A549 (cell line): ENCODE measurements around the gene SRPX2. TPM values are rescaled to one million over a fixed set of nuclear protein-coding genes. Genes with fewer than 3 reads are reported as not detected.

Source experiments
- ATAC-seq, 2 experiments: fragments of 200-7000 bp in 1 of 2; fragments of >200 bp in 1 of 2; cut with Nextera tagmentation in 1 of 2; cut with Tn5 transposase in 1 of 2; 3 replicates each; pipeline versions ENCODE4 v1.8.0 to v1.9.1; 2018 to 2020; ENCODE audit warnings: mild to moderate bottlenecking in 1 of 2, moderate library complexity in 1 of 2
- CTCF ChIA-PET: fragments of 300-600 bp; sonication (Branson Sonifier 250); formaldehyde crosslinking; extraction: SDS; loops from one replicate; lab custom pipeline; 2021; ENCODE audit warnings: antibody characterized with exemption, inconsistent platforms; lab: Yijun Ruan, JAX
- POLR2A ChIA-PET: fragments of 350-600 bp; formaldehyde crosslinking; extraction: SDS; loops from one replicate; lab custom pipeline; 2021; ENCODE audit warnings: antibody characterized with exemption, inconsistent platforms; lab: Yijun Ruan, JAX
- DNase-seq, 2 experiments: peaks; one replicate each; pipeline versions ENCODE4 v3.0.0 to v3.0.0-alpha.2; 2011 to 2016; ENCODE audit warnings: low read depth in 1 of 2, low spot score in 1 of 2
- FAIRE-seq: peaks from 2 replicates; lab custom pipeline; 2011; peaks lifted over from hg19 to GRCh38; lab: Jason Lieb, UNC
- H3K27ac ChIP-seq, 2 experiments: fragments of >200 bp; sonication (Bioruptor Twin); formaldehyde crosslinking; 3 replicates each; pipeline ENCODE4 v1.5.1; 2016 to 2017
- H3K4me1 ChIP-seq: fragments of >200 bp; sonication (Bioruptor Twin); formaldehyde crosslinking; 3 replicates; pipeline ENCODE4 v1.6.1; 2016
- H3K4me2 ChIP-seq: fragments of >200 bp; sonication (Bioruptor Twin); formaldehyde crosslinking; 3 replicates; pipeline ENCODE4 v1.6.1; 2016
- H3K4me3 ChIP-seq: fragments of >200 bp; sonication (Bioruptor Twin); formaldehyde crosslinking; 3 replicates; pipeline ENCODE4 v1.5.1; 2016
- H3K9me3 ChIP-seq: fragments of >200 bp; sonication (Bioruptor Twin); formaldehyde crosslinking; 3 replicates; pipeline ENCODE4 v1.6.1; 2016
- CEBPB ChIP-seq, 2 experiments: fragments of >200 bp in 1 of 2; sonication (Bioruptor Twin) in 1 of 2; formaldehyde crosslinking in 1 of 2; IDR thresholded peaks; 2 replicates each; pipeline ENCODE4 v1.6.1; 2012 to 2016
- CHD2 ChIP-seq: fragments of 150-350 bp; IDR thresholded peaks from 2 replicates; pipeline ENCODE4 v1.6.1; 2014; ENCODE audit warnings: low read length; ENCODE audit not compliant: partially characterized antibody
- CHD4 ChIP-seq: fragments of 200-600 bp; sonication (generic); IDR thresholded peaks from 2 replicates; pipeline ENCODE4 v1.6.1; 2016; ENCODE audit warnings: antibody characterized with exemption, mild to moderate bottlenecking, borderline replicate concordance
- EHMT2 ChIP-seq: fragments of 200-600 bp; sonication (generic); IDR thresholded peaks from 2 replicates; pipeline ENCODE4 v1.6.1; 2016; ENCODE audit warnings: antibody characterized with exemption, low read depth, mild to moderate bottlenecking, moderate library complexity
- ESRRA ChIP-seq: fragments of 150-350 bp; IDR thresholded peaks from 2 replicates; pipeline ENCODE4 v1.6.1; 2014; ENCODE audit warnings: mild to moderate bottlenecking, low read length, borderline replicate concordance
- FOSB ChIP-seq: fragments of 250-450 bp; sonication (Bioruptor Pico); IDR thresholded peaks from 2 replicates; pipeline ENCODE4 v1.5.0; 2020; ENCODE audit warnings: mild to moderate bottlenecking, moderate library complexity
- FOSL2 ChIP-seq, 2 experiments: fragments of 450-650 bp in 1 of 2; fragments of >200 bp in 1 of 2; sonication (Bioruptor Twin) in 1 of 2; formaldehyde crosslinking; IDR thresholded peaks; 2 replicates each; pipeline versions ENCODE4 v1.5.0 to v1.6.1; 2016 to 2020; ENCODE audit warnings: mild to moderate bottlenecking in 1 of 2, moderate library complexity in 1 of 2
- HEYL ChIP-seq: fragments of 250-450 bp; sonication (Bioruptor Pico); IDR thresholded peaks from 2 replicates; pipeline ENCODE4 v1.8.0; 2021; ENCODE audit warnings: mild to moderate bottlenecking, moderate library complexity
- HMGXB4 ChIP-seq: fragments of 250-450 bp; sonication (Bioruptor Pico); IDR thresholded peaks from 2 replicates; pipeline ENCODE4 v1.5.0; 2021; ENCODE audit warnings: mild to moderate bottlenecking, moderate library complexity, borderline replicate concordance
- HOXB13 ChIP-seq: fragments of 250-450 bp; sonication (Bioruptor Pico); IDR thresholded peaks from 2 replicates; pipeline ENCODE4 v1.5.0; 2020; ENCODE audit warnings: low read depth, mild to moderate bottlenecking, moderate library complexity
- JUN ChIP-seq, 2 experiments: fragments of >200 bp; sonication (Bioruptor Twin); formaldehyde crosslinking; IDR thresholded peaks; 2 replicates in 1 of 2; 3 replicates in 1 of 2; pipeline ENCODE4 v1.6.1; 2016 to 2017
- JUNB ChIP-seq: fragments of >200 bp; sonication (Bioruptor Twin); formaldehyde crosslinking; IDR thresholded peaks from 2 replicates; pipeline ENCODE4 v1.6.1; 2016
- KDM5A ChIP-seq: fragments of 200-600 bp; sonication (generic); IDR thresholded peaks from 2 replicates; pipeline ENCODE4 v1.6.1; 2016; ENCODE audit warnings: antibody characterized with exemption, mild to moderate bottlenecking
- MAFK ChIP-seq: fragments of 450-650 bp; IDR thresholded peaks from 2 replicates; pipeline ENCODE4 v1.6.1; 2014; ENCODE audit not compliant: partially characterized antibody
- MAX ChIP-seq: IDR thresholded peaks from 2 replicates; pipeline ENCODE4 v1.6.1; 2012
- NFE2L2 ChIP-seq: fragments of 150-350 bp; conservative IDR thresholded peaks from 2 replicates; pipeline ENCODE4 v1.6.1; 2014; ENCODE audit warnings: low read length
- NPAS2 ChIP-seq: fragments of 250-450 bp; sonication (Bioruptor Pico); IDR thresholded peaks from 2 replicates; pipeline ENCODE4 v1.8.0; 2022; ENCODE audit warnings: mild to moderate bottlenecking, moderate library complexity, borderline replicate concordance
- NR3C1 ChIP-seq: fragments of >200 bp; sonication (Bioruptor Twin); formaldehyde crosslinking; IDR thresholded peaks from 3 replicates; pipeline ENCODE4 v1.6.1; 2017
- PHF8 ChIP-seq: fragments of 200-600 bp; sonication (generic); IDR thresholded peaks from 2 replicates; pipeline ENCODE4 v1.6.1; 2016; ENCODE audit warnings: low read depth, mild to moderate bottlenecking, antibody characterized with exemption, moderate library complexity, borderline replicate concordance
- POLR2AphosphoS2 ChIP-seq: conservative IDR thresholded peaks from 2 replicates; pipeline ENCODE4 v1.6.1; 2012; ENCODE audit warnings: low read length, improper control_type of control experiment, inconsistent platforms
- RCOR1 ChIP-seq: fragments of 150-350 bp; IDR thresholded peaks from 2 replicates; pipeline ENCODE4 v1.6.1; 2014; ENCODE audit warnings: antibody characterized with exemption, low read length, low read depth
- RFX5 ChIP-seq: fragments of 450-650 bp; IDR thresholded peaks from 2 replicates; pipeline ENCODE4 v1.7.1; 2014; ENCODE audit warnings: antibody characterized with exemption, mild to moderate bottlenecking, moderate library complexity
- SMC3 ChIP-seq: fragments of >200 bp; sonication (Bioruptor Twin); formaldehyde crosslinking; IDR thresholded peaks from 3 replicates; pipeline ENCODE4 v1.6.1; 2018; ENCODE audit warnings: inconsistent platforms
- TP53 ChIP-seq: fragments of 250-450 bp; sonication (Bioruptor Pico); IDR thresholded peaks from 2 replicates; pipeline ENCODE4 v1.5.0; 2021; ENCODE audit warnings: mild to moderate bottlenecking, moderate library complexity
- USF2 ChIP-seq: fragments of 450-650 bp; IDR thresholded peaks from 2 replicates; pipeline ENCODE4 v1.6.1; 2014; ENCODE audit warnings: antibody characterized with exemption
- ZC3H11A ChIP-seq: fragments of 450-650 bp; IDR thresholded peaks from 2 replicates; pipeline ENCODE4 v1.6.1; 2014; ENCODE audit warnings: antibody characterized with exemption, mild to moderate bottlenecking
- WGBS: methylation state at CpG from one replicate; pipeline ENCODE4 v1.1.6; 2017; ENCODE audit errors: missing lambda C conversion rate; 5-methylcytosine and 5-hydroxymethylcytosine counted together
- polyA minus RNA-seq: library from RNA; depleted of rRNA, polyadenylated mRNA; stranded (reverse); fragments of >200 nt; gene quantifications from 2 replicates; pipeline ENCODE4 v1.2.3, GENCODE V29; 2011; rRNA and poly(A)+ RNA removed
- polyA plus RNA-seq, 4 experiments: library from polyadenylated mRNA; depleted of rRNA in 3 of 4; stranded (reverse); fragments of >200 nt; fragmentation: RNase III in 1 of 4; extraction: RNeasy Plus Mini Kit Qiagen cat#74134 plus additional on column Dnase treatment in 1 of 4; gene quantifications; 2 replicates in 3 of 4; 3 replicates in 1 of 4; pipeline ENCODE4 v1.2.3, GENCODE V29; 2011 to 2017

SRPX2 gene
- polyA plus RNA-seq (2011; rRNA removed) (6.7 and 9.6 TPM in 2 replicates), polyA plus RNA-seq (2017; fragmentation: RNase III; extraction: RNeasy Plus Mini Kit Qiagen cat#74134 plus additional on column Dnase treatment) (1.7 to 3.9 TPM (median 2.3 TPM) in 3 replicates), polyA minus RNA-seq (10.0 and 17.2 TPM in 2 replicates)
- polyA plus RNA-seq (2012; cell fraction: cytosol; rRNA removed): 2.6 and 2.9 TPM in 2 replicates
- polyA plus RNA-seq (2012; cell fraction: nucleus; rRNA removed): 8.5 and 10.1 TPM in 2 replicates

GRCh38 chrX:100643956-100644860, at the start of gene SRPX2:
Gene SRPX2 (plus strand): TSS chrX:100644199. CDS start chrX:100646323, 2,124 bp downstream.
- TF ChIP-seq POLR2AphosphoS2 (no peak), JUN (IDR thresholded peaks at IDR 0.05) (peak in 1 of 2 experiments; percentile 17; a peak in 1 of 5 replicates), JUNB (peak; percentile 68), PHF8 (no peak), KDM5A (no peak), USF2 (no peak), FOSL2 (IDR thresholded peaks at IDR 0.05) (peak; percentile 64), FOSL2 (CRISPR knock-in tag; IDR thresholded peaks at IDR 0.05) (peak; percentile 91), ESRRA (no peak), ZC3H11A (no peak), MAFK (peak; percentile 79), SMC3 (no peak), FOSB (CRISPR knock-in tag) (no peak), MAX (peak; percentile 9; the same call in 1 of the 2 replicates), NFE2L2 (0 out of 2 replicates have a peak, but pooled peaks have one; percentile 6), CHD4 (no peak), HOXB13 (CRISPR knock-in tag) (no peak), CEBPB (IDR thresholded peaks at IDR 0.05) (peak in 1 of 2 experiments; percentile 48; a peak in 1 of 4 replicates), TP53 (CRISPR knock-in tag) (no peak), NPAS2 (no peak)
- FAIRE-seq: no peak
- Histone ChIP-seq H3K4me3 (peak within 1 kb of the TSS; percentile 28), H3K27ac (peak within 1 kb of the TSS; percentile 61 to 85), H3K4me2 (peak within 1 kb of the TSS; percentile 79), H3K9me3 (no peaks in the 10 kb centered on the region), H3K4me1 (peaks cover 63% of the 10 kb centered on the region)
- ATAC-seq: peak; percentile 98 to 99
- CTCF ChIA-PET: interaction anchor here (0.9 to 2.7 kb wide), 4 partner anchors 10 to 125 kb away, joined by 3 to 9 read pairs (median 6); no protein-coding TSS in a partner anchor
- WGBS: 13% methylated on average over 11 of the region's 11 CpGs
- POLR2A ChIA-PET: interaction anchor here (1.0 kb wide), 1 partner anchor 17 kb away, joined by 3 read pairs; no protein-coding TSS in a partner anchor
- DNase-seq: peak; percentile 51 to 80

- POLR2A ChIA-PET: no interaction called here
- ATAC-seq (no peak), FAIRE-seq (no peak), DNase-seq (no peak)
- Histone ChIP-seq H3K4me2 (no peak overlapping the region), H3K27ac (no peak overlapping the region), H3K9me3 (no peaks in the 10 kb centered on the region), H3K4me3 (no peak overlapping the region), H3K4me1 (no peaks in the 10 kb centered on the region)
- 0% methylated on average over 2 of the region's 2 CpGs for WGBS
- CTCF ChIA-PET: no interaction called here
- no peak for TF ChIP-seq EHMT2
- no peak for TF ChIP-seq NPAS2
- TF ChIP-seq NFE2L2: no peak
- TF ChIP-seq HEYL (CRISPR knock-in tag): no peak
- no peak for TF ChIP-seq JUN (IDR thresholded peaks at IDR 0.05)
- TF ChIP-seq JUNB: no peak
- TF ChIP-seq RCOR1: no peak
- TF ChIP-seq RFX5: no peak
- no peak for TF ChIP-seq HMGXB4 (CRISPR knock-in tag)
- TF ChIP-seq MAFK: no peak
- no peak for TF ChIP-seq NR3C1
- TF ChIP-seq CHD2: no peak
Measured at GRCh38 chrX:100596601-100597000, 47.4 kb upstream of the SRPX2 start.
